Ishikawa (cell line): Measurements from ENCODE around the gene PCDHB11.

Experiments used
- EP300 ChIP-seq: IDR thresholded peaks from 2 replicates; pipeline ENCODE4 v1.6.1; 2012; ENCODE audit warnings: borderline replicate concordance
- TCF12 ChIP-seq: IDR thresholded peaks from 2 replicates; pipeline ENCODE4 v1.6.1; 2012; ENCODE audit warnings: low read depth
- TF ChIP-seq, protein P1 (sequence below): IDR thresholded peaks from 2 replicates; pipeline ENCODE4 v1.6.1; 2012

- TF ChIP-seq EP300 (no peak), TCF12 (no peak)
- TF ChIP-seq, protein P1, sequence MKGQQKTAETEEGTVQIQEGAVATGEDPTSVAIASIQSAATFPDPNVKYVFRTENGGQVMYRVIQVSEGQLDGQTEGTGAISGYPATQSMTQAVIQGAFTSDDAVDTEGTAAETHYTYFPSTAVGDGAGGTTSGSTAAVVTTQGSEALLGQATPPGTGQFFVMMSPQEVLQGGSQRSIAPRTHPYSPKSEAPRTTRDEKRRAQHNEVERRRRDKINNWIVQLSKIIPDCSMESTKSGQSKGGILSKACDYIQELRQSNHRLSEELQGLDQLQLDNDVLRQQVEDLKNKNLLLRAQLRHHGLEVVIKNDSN, result no peak
Observed at GRCh38 chr5:141180313-141180712, 19.1 kb upstream of the PCDHB11 start.
